Measurements from ENCODE around the gene THSD4.

THSD4 gene

GRCh38 chr15:71753346-71753745, 638.1 kb downstream of the THSD4 start:
- no peak for DNase-seq (ENCODE audit: low spot score)

DNA sequence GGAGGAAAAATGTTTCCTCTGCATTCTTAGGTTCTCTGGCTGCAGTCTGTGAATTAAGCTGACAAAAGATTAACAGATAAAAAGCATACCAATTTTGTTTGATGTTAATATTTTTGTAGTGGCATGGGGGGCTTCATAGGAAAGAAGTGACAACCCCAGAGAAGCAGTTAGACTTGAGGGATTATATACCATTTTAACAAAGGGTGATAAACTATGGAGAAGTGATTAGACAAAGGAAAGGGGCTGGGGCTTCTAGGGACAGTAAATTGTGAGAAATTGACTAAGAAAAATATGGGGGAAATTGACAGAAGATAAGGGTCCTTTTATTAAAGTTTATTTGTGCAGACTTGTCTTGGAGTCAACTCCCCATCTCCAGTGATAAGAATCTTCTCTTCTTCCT, 639.4 kb downstream of the THSD4 start:
- DNase-seq (ENCODE audit: low spot score): no peak

- no peak for DNase-seq (ENCODE audit: low spot score)
These were observed 640.1 kb downstream of the THSD4 start for GRCh38 chr15:71755092-71755970.

- DNase-seq (ENCODE audit: low spot score): no peak
These were observed 641.5 kb downstream of the THSD4 start for GRCh38 chr15:71756599-71757352.

DNA sequence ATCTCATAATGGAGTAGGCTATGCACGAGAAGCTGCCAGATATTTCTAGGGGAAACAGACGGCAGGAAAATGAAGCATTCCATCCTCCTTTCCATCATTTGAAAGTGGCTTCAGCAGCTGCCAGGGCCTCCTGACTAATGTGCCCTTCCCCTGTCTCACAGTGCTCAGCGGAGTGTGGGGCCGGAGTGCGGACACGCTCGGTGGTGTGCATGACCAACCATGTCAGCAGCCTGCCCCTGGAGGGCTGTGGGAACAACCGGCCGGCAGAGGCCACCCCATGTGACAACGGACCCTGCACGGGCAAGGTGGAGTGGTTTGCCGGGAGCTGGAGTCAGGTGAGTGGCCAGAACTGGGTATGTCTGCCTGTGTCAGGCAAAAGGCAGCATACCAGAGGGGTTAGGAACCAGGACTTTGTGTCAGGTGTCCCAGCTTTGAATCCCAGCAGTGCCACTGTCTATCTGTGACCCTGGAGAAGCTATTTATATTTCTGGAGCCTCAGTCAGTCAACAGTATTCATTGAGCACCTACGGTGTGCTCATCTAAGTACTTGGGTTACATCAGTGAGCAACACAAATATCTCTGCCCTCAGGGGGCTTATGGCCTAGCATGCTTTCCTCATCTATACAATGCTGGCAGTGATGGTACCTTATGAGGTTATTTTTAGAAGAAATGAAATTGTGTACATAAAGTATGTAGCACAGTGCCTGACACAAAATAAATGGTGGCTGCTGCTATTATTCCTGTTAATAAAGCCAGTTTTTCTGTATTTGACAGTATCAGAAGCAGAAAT, 642.7 kb downstream of the THSD4 start:
- no peak for DNase-seq (ENCODE audit: low spot score)

GRCh38 chr15:71758711-71759110, 643.4 kb downstream of the THSD4 start:
- DNase-seq (ENCODE audit: low spot score): no peak

- DNase-seq (ENCODE audit: low spot score): no peak
These were observed 645.6 kb downstream of the THSD4 start for GRCh38 chr15:71760852-71761251.

DNA sequence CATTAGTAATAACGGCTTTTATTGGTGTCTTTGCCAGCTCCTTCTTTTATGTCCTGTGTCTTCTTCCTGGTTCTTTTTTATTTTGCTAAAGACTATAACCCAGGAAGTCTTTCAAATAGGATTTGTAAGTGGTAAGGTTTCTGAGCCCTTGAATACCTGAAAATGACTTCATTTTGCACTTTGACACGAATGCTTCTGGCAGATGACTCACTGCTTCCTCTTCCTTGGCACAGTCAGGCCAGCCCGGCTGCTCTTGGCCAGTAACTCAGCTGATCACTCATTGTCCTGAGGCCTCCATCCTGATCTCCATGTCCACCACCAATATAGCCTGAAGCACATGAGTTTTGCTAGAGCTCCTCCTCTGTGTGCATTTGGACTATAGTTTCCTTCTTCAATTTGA, 646.4 kb downstream of the THSD4 start:
- no peak for DNase-seq (ENCODE audit: low spot score)

DNA sequence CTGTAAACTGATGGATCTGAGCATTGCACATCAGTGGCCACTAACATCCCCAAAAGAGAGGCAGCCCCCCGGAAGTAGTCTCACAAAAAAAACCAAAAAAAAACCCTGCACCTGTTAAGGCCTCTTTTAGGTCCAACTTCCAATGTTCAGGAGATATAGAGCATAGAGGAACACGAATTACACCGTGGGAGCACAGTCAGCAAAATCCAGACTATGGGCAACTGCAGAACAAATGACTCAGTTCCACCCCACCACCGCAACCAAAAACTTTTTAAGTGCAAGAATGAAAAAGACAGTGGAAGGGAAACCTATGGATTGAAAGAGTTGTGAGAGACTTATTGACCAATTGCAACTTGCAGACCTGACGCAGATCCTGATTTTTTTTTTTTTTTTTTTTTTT, 652.9 kb downstream of the THSD4 start:
- no peak for DNase-seq (ENCODE audit: low spot score)

DNA sequence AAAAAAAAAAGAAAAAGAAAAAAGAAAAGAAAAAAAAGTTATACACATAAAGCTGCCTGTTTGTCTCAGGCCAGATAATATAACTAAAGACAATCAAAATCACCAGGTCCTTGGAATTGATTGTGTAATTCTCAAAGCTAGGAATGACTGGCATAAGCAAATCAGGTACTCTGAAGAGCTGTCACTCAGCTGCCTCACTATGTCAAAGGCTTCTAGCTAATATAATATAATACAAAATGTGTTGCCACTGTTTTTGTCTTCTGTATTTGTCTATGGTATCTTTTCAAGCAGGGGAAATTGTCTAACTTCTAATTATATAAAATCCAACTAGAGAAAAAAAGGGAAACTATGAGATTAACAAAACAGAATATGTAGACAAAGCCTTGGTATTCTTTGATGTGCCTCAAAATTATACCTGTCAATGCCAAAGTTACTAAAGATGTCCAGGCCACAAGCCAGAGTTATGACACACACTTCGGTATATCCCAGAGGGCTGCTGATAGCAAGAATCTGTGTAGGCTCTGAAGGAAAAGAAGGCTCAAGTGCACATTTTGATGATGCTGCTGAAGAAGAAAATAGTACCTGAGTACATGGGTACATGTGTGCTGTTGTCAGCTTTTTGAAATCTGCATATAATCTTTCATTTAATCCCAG, 658.1 kb downstream of the THSD4 start:
- no peak for DNase-seq (ENCODE audit: low spot score)

DNA sequence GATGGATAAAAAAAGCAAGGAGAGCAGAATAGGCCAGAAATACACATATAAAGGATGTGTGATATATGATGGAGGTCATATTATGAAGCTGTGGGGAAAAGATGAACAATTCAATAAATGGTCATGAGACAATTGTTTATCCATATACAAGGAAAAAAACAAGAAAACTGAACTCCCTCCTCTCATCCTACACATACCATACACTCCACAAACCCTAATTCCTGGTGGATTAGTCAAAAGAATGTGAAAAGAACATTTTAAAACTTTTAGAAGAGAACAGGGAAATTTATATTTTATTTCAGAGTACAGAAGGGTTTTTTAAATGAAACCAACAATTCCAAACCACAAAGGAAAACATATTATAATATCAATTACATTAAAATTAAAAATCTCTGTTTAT, 660.6 kb downstream of the THSD4 start:
- no peak for DNase-seq (ENCODE audit: low spot score)

DNA sequence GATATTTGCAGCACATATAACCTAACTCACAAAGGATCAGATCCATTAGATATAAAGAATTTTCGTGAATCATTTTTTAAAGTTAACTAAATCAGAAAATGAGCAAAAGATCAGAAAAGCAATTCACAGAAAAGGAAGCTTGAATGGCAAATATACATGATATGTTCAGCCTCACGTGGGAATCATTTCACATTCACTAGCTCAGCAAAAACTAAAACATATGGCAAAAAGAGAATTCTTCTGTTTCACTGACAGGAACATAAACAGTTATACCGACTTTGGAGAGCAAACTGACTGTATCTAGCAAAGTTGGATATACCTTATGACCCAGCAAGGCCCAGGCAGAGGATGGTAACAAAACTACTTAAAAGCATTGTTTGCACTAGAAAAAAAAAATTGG, 661.0 kb downstream of the THSD4 start:
- DNase-seq (ENCODE audit: low spot score): no peak

- DNase-seq (ENCODE audit: low spot score): no peak
These were observed 662.1 kb downstream of the THSD4 start for GRCh38 chr15:71777216-71777943.

- no peak for DNase-seq (ENCODE audit: low spot score)
These were observed 664.0 kb downstream of the THSD4 start for GRCh38 chr15:71779073-71779797.

- peak; percentile 62 for DNase-seq (ENCODE audit: low spot score)
These were observed 665.1 kb downstream of the THSD4 start for GRCh38 chr15:71780115-71780976.

DNA sequence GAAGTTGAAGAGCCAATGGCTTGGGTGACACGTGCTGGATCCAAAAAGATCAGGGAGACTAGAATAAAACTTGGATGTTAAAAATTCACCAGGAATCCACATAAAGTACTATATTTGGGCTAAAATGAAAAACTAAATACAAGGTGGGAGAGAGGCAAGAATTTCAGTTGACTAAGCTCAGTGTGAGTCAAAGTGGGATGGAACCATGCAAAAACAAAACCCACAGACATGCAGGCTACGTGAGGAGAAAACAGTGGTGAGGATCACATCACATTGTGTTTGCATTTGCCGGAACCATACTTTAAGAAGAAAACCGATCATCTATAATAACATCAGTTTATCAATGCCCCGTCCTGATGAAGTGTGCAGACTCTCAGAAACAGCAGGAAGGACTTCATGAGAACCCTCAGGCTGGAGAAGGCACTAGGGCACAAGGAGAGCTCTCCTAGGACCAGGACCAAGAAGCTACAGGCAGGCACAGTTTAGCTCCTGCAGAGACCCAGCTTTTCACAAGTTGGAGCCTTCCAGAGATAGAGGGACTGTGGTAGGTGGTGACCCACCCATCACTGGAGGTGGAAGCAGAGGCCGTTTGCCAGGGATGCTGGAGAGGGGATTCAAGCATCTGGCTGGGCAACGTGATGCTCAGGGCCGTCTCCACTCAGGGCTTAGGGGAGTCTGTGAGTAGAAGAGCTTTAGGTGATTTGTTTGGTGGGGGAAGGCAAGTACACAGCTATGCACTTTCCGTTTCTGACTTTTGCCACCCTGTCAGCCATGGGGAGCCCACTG, 666.1 kb downstream of the THSD4 start:
- DNase-seq (ENCODE audit: low spot score): no peak

DNA sequence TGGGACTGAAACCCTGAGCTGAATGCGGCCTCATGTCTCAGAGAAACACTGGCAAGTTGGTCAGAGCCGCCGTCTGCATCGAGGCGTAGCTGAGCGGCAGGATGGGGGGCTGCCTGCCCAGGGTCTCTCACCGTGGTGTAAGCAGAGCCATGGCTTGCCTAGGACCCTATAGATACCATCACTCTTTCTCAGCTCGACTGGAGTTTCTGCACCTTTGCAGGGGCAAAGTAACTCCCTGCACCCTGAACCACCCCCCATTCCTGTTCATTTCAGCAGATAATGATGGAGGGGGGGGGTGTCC, 666.6 kb downstream of the THSD4 start:
- no peak for DNase-seq (ENCODE audit: low spot score)

DNA sequence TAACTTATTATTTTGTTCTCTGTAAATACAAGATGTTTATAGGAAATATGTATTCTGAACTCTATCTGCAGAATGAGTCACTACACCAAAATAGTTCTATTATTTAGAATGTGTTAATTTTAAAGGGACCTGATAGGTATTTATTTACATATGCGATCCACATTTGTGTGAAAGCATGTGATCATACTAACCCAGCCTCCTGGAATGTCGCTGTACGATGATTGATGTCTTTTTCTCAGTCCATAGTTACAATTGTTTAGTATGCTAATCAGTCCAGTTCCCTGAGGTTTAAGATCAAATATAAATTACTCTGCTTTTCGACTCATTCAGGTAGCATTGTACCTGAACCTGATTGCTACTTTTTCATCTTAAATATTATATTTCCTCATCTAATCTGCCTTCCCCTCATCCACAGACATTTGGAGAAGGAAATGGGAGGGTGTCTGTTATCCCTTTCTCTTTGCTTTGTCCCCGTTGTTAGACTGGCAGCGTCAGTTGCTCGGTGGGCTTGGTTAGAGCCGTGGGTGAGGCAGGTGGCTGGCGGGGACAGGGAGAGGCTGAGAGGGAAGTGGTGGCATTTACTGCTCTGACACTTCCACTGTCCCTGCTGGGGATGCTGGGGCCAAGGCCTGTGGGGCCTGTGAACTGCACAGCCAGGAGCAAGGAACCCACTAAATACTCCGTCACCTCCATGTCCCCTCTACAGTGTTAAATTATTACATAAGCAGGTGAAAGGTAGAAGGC, 667.3 kb downstream of the THSD4 start:
- no peak for DNase-seq (ENCODE audit: low spot score)
